GM12872 (cell line): ENCODE results near the gene LPCAT2.

Experiments
- TF ChIP-seq, protein P1 (sequence below): IDR thresholded peaks from 3 replicates; pipeline ENCODE4 v1.5.1; 2011; ENCODE audit warnings: low read depth, mild to moderate bottlenecking, low read length, moderate library complexity; ENCODE audit not compliant: insufficient read depth

LPCAT2 gene

DNA sequence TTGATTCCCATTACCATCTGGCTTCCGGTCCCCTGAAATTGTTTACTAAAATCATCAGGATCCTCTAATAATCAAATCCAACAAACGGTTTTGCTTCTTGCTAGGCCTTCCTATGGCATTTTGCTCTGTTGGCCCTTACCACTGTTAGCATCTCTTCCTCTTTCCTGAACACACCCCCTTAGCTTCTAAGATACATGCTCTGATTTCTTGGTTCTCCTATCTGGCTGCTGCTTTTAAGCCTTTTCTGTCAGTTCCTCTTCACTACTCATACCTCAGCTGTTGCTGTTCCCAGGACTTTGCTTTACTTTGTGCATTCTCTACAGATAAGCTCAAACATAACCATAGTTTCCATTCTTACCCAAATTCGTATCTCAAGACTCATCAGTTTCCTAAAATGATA lies 69.0 kb downstream of the LPCAT2 start:
- TF ChIP-seq, protein P1, sequence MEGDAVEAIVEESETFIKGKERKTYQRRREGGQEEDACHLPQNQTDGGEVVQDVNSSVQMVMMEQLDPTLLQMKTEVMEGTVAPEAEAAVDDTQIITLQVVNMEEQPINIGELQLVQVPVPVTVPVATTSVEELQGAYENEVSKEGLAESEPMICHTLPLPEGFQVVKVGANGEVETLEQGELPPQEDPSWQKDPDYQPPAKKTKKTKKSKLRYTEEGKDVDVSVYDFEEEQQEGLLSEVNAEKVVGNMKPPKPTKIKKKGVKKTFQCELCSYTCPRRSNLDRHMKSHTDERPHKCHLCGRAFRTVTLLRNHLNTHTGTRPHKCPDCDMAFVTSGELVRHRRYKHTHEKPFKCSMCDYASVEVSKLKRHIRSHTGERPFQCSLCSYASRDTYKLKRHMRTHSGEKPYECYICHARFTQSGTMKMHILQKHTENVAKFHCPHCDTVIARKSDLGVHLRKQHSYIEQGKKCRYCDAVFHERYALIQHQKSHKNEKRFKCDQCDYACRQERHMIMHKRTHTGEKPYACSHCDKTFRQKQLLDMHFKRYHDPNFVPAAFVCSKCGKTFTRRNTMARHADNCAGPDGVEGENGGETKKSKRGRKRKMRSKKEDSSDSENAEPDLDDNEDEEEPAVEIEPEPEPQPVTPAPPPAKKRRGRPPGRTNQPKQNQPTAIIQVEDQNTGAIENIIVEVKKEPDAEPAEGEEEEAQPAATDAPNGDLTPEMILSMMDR = no peak

DNA sequence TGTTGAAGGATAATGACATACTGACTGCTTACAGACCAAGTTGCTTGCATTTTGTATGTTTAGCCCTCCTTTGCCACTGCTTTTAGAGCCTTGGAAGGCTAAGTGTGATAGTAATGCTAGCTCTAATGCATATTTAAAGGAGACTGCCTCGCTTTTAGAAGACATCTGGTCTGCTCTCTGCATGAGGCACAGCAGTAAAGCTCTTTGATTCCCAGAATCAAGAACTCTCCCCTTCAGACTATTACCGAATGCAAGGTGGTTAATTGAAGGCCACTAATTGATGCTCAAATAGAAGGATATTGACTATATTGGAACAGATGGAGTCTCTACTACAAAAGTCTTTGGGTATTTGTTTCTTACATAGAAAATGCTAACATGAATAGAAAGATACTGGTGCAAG lies 76.8 kb downstream of the LPCAT2 start:
- TF ChIP-seq, protein P1 = no peak

GRCh38 chr16:55588799-55589198 lies 79.9 kb downstream of the LPCAT2 start:
- TF ChIP-seq, protein P1 = no peak

GRCh38 chr16:55592306-55592705 lies 83.4 kb downstream of the LPCAT2 start:
- TF ChIP-seq, protein P1 = no peak

DNA sequence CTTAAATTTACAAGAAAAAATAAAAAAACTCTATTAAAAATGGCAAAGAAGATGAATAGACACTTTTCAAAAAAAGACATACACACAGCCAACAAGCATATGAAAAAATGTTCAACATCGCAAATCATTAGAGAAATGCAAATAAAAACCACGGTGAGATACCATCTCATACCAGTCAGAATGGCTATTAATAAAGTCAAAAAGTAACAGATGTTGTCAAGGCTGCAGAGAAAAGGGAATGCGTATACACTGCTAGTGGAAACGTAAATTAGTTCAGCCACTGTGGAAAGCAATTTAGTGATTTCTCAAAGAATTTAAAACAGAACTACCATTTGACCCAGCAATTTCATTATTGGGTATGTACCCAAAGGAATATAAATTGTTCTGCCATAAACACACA lies 89.1 kb downstream of the LPCAT2 start:
- TF ChIP-seq, protein P1 = no peak

- TF ChIP-seq, protein P1 = no peak
Observed at GRCh38 chr16:55605754-55606336, 97.0 kb downstream of the LPCAT2 start.

DNA sequence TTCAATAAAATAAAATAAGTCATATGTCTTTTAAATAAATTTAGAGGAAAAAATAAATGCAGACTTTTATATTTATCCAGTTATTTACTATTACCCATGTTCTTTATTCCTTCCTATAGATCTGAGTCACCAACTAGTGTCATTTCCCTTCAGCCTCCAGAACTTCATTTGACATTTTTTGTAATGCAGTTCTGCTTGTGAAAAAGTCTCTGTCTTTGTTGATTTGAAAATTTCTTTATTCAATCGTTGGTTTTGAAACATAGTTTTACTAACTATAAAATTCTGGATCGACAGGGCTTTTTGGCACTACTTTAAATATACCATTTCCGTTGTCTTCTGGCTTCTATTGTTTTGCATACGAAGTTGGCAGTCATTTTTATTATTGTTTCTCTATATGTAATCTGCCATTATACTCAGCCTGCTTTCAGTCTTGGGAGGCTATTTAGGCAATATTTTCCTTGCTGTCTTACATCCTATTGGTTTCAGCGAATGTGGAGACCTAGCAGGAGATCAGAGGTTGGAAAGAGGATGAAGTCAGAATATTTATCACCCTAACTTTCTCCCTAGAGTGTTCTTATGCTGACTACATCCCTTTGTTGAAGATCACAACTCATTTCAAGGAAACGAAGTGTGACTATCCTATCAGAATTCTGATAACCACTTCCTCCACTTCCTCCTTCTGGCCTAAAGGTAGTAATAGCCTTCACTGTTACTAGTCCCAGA lies 104.9 kb downstream of the LPCAT2 start:
- TF ChIP-seq, protein P1 = no peak
